Esophagus squamous epithelium (tissue), 4 donors: ENCODE measurements around the gene DIPK2A.

Source experiments
- POLR2A ChIP-seq, 4 donors: fragments of 450-650 bp; IDR thresholded peaks; one replicate each; pipeline ENCODE4 v1.6.1; 2017; ENCODE audit warnings: antibody characterized with exemption in 4 of 4, mild to moderate bottlenecking in 4 of 4, moderate library complexity in 3 of 4
- TF ChIP-seq, protein P1 (sequence below), 6 experiments: fragments of 450-650 bp in 4 of 6; fragments of 200-600 bp in 2 of 6; sonication (generic) in 2 of 6; IDR thresholded peaks; one replicate each; pipeline ENCODE4 v1.5.1; 2016 to 2019; ENCODE audit warnings: antibody characterized with exemption in 6 of 6, mild to moderate bottlenecking in 4 of 6, moderate library complexity in 4 of 6

DNA sequence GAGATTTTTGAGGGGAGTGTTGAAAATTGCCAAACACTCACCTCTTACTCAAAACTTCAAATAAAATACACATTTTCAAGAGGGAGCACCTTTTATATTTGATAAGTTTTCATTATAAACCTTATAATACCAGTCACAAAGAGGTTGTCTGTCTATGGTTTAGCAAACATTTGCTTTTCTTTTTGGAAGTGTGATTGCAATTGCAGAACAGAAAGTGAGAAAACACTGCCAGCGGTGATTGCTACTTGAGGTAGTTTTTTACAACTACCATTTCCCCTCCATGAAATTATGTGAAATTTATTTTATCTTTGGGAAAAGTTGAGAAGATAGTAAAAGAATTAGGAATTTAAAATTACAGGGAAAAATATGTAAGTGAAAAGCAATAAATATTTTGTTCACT lies 20.1 kb downstream of the DIPK2A start:
- TF ChIP-seq, protein P1, sequence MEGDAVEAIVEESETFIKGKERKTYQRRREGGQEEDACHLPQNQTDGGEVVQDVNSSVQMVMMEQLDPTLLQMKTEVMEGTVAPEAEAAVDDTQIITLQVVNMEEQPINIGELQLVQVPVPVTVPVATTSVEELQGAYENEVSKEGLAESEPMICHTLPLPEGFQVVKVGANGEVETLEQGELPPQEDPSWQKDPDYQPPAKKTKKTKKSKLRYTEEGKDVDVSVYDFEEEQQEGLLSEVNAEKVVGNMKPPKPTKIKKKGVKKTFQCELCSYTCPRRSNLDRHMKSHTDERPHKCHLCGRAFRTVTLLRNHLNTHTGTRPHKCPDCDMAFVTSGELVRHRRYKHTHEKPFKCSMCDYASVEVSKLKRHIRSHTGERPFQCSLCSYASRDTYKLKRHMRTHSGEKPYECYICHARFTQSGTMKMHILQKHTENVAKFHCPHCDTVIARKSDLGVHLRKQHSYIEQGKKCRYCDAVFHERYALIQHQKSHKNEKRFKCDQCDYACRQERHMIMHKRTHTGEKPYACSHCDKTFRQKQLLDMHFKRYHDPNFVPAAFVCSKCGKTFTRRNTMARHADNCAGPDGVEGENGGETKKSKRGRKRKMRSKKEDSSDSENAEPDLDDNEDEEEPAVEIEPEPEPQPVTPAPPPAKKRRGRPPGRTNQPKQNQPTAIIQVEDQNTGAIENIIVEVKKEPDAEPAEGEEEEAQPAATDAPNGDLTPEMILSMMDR (IDR thresholded peaks at IDR 0.05): no peak
- TF ChIP-seq POLR2A (IDR thresholded peaks at IDR 0.05): no peak
